GM18520 (cell line): Measurements from ENCODE around the gene LMO2.
"Not testable (repeated sequence)": the region's sequence is repeated elsewhere in the genome, so short reads cannot be mapped to it uniquely, and the experiment has no call there.

Source experiments
- ATAC-seq: cut with Tn5 transposase; IDR thresholded peaks from one replicate; pipeline ENCODE4 v1.9.1; 2021; ENCODE audit not compliant: unreplicated experiment

Gene LMO2

DNA sequence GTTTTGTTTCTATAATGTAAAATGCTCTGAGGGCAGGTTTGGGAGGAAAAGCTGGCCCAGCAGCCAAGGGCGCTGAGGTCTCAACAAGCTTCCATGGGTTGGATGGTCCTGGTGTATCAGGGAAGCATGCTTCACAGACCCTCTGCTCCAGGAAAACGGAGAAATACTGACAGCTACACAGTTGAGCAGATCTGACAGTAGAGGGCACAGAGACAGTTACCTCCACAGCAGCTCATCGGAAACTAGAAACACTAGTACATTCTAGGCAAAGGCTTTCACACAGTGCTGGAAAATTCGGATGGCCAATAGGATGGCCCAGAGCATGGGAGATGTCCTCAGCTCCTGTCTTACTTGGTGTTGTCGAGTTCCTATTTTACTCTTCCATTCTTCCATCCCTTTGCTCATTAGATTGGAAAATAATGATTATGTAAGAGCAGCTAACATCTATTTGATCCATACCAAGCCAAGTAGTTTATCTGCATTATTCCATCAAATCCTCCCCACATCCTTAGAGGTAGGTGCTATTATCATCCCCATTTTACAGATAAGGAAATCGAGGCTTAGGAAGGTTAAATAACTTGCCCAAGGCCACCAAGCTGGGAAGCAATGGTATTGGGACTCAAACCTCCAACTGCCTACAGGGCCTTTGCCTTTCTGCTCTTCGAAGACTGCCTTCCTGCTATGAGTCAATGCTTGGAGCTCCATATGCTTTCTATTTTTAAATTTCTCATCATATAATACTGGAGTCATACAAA lies 28.3 kb downstream of the LMO2 start:
- no peak for ATAC-seq

DNA sequence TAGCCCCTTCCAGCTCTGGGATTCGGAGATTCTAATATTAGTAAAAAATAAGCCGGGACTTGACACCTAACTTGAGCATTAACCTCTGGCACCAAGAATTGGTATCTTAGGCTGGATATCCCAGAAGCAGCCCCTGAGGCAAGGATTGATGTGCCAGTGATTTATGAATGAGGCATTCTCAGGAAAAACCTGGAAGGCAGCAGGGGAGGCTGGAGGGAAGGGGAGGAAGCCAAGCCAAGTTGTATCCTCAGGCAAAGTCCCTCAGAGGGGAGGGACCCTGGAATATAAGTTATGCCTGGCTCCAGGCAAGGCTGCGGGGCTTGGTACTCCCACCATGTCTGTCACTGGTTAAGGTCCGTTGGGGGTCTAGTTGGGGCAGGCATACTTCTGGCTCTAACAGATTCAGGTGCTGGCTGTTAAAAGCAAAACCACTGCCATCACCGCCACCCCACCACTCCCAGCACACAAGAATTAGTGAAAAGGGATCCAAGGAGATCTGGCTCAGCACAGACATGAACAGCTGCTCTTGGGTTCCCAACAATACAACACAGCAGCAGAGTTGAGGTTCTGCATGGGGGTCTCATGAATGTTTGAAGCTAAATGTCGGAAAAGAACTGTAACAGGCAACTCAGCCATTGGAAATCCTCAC lies 29.8 kb downstream of the LMO2 start:
- ATAC-seq = no peak

DNA sequence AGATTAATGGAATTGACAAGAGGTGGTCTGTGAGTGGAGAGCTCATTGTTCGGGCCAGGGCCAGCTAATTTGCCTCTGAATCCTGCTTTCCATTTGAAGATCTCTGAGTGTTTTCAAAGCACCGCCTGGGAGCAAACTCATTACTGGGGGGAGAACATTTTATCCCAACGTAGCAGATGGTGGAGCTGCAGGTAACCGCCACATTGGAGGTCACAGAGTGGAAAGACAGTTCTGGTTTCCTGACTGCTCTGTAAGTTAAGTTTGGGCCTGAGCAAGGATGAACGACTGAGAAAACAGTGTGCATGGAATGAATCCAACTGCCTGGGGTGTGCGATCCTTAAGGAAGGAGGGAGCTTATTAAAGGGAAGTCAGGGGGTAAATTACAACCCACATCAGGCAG lies 30.5 kb downstream of the LMO2 start:
- no peak for ATAC-seq

GRCh38 chr11:33860926-33861325 lies 30.9 kb downstream of the LMO2 start:
- no peak for ATAC-seq

DNA sequence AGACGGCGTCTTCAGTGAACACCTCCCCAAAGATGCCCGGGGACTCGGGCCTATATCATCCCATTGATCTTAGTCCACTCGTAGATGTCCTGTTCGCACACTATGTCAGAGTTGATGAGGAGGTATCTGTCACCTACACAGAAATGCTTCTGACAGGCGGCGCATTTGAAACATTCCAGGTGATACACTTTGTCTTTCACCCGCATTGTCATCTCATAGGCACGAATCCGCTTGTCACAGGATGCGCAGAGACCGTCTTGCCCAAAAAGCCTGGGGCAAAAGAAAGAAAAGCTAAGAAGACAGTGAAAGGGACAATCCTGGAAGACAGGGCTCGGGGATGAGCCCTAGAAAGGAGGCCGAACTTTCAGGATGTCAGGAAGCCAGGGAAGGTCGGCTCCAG lies 32.6 kb downstream of the LMO2 start:
- ATAC-seq = no peak

DNA sequence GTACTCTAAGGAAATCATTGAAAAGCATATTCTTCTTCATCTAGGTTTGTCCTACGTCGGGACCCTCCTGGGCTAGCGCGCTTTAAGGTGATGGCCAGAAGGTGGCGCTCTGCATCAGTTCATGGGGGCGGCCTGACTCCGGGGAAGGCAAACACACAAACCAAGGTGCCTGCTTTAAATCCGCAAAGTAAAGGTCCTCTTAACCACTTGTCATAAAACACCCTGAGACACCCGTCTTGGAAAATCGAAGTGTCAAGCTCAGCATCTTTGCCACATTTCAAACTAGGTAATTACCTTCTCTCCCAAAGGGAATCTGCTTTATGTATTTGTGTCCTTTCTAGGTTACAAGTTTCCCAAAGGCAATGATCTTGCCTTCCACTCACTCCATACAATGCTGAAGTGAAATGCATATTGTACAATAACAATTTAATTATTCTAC lies 33.9 kb downstream of the LMO2 start:
- ATAC-seq = no peak

DNA sequence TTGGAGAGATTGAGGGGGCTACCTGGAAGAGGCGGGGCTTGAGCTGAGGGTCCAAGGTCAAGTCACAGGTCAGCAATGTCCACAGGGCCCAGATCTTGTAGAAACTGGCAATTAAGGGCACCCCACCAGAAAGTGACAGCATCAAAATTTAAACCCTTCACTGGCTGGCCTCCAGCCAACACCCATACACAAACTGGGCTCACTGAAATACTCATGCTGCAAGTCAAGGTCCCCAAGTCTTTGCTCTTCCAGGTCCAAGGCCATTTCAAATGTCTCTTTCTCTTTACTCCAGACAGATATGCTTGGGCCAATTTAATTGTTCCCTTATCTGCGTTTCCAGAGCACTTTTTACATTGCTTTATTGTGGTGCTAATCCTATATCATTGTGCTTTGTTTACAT lies 36.4 kb downstream of the LMO2 start:
- ATAC-seq = no peak

DNA sequence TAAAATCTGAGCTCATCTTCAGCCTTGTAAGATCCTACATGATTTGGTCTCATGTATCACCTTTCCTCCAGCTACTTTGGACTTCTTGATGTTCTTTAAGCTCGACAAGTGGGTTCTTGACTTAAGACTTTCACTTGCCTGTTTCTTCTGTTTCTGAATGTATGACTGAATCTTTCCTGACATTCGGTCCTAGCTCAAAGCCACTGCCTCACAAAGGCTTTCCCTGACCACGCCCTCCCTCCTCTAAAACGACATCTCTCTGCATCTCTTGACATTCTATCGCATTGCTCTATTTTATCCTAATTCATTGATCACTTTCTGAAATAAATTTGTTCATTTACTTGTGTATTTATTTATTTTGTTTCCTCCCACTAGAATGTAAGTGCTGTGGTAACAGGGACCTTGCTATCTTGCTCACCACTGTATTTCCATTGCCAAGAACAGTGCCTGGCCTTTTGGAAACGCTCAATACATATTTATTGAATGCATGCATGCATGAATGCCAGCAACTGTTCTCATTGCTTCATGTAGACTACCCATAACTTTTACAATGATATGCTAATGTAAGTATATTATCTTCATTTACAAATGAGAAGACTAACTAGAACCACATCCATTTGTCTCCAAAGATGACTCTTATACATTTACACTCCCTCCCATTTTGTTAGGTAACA lies 43.0 kb downstream of the LMO2 start:
- ATAC-seq = no peak

DNA sequence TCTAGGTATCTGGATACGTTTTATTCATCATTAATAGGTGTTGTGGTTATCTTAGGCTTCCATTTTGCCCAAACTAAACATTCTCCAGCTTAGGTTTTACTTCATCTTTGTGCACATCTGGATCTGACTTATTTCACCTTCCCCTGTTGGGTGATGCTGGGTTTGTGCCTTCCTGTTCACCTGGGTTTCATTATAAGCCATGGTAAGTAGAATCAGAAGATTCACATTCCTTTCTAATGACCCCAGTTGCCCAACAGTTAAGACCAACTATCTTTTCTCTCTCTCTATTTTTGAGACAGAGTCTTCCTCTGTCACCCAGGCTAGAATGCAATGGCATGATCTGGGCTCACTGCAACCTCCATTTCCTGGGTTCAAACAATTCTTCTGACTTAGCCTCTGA lies 44.6 kb downstream of the LMO2 start:
- ATAC-seq = no peak

DNA sequence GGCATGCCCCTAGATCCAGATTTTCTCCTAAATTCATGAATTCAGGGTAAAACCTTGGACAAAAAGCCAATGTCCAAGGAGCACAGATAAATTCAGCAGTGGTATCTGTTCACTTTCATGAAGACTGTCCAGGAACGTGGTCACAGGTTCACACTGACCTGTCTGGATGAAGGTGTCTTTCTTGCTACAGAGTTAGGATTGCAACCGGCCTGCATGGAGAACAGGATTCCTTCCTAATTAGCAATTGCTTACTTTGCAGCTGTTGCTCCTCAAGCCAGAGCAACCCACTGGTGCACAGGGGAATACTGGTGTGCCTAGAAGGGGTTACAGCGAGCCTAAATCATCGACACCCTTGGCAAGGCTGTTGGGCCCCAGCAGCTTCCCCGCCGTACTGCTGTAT lies 47.6 kb downstream of the LMO2 start:
- no peak for ATAC-seq

DNA sequence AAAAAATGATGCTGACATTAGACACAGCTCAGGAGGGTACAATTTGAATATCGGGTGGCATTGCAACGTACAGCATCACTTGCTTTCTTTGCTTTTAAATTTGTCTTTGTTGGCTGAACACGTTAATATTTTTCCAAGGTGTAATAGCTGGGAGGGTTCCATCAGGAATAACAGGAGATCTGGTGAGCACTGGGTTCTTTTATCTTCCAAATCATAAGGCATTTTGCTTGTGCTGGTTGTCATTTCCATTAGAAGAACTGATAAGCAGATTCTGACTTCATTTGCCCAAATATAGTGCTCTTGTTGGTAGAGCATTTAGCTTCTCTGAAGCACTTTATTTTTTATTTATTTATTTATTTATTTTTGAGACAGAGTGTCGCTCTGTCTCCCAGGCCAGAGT lies 48.9 kb downstream of the LMO2 start:
- no peak for ATAC-seq

- no peak for ATAC-seq
These were observed 49.5 kb downstream of the LMO2 start for GRCh38 chr11:33842236-33842915.

GRCh38 chr11:33838234-33838633 lies 53.6 kb downstream of the LMO2 start:
- ATAC-seq = not testable (repeated sequence)

GRCh38 chr11:33837334-33837733 lies 54.5 kb downstream of the LMO2 start:
- not testable (repeated sequence) for ATAC-seq

- ATAC-seq = no peak
These were observed 56.6 kb downstream of the LMO2 start for GRCh38 chr11:33835143-33835878.

DNA sequence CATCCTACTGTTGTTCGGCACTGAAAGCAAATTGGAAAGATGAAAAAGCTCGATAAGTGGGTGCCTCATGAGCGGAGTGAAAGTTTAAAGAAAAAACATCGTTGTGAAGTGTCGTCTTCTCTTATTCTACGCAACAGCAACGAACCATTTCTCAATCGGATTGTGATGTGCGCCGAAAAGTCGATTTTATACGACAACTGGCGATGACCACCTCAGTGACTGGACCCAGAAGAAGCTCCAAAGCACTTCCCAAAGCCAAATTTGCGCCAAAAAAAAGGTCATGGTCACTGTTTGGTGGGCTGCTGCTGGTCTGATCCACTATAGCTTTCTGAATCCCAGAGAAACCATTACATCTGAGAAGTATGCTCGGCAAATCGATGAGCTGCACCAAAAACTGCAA lies 59.2 kb downstream of the LMO2 start:
- ATAC-seq = no peak

- ATAC-seq = no peak
These were observed 60.8 kb downstream of the LMO2 start for GRCh38 chr11:33830903-33831648.

DNA sequence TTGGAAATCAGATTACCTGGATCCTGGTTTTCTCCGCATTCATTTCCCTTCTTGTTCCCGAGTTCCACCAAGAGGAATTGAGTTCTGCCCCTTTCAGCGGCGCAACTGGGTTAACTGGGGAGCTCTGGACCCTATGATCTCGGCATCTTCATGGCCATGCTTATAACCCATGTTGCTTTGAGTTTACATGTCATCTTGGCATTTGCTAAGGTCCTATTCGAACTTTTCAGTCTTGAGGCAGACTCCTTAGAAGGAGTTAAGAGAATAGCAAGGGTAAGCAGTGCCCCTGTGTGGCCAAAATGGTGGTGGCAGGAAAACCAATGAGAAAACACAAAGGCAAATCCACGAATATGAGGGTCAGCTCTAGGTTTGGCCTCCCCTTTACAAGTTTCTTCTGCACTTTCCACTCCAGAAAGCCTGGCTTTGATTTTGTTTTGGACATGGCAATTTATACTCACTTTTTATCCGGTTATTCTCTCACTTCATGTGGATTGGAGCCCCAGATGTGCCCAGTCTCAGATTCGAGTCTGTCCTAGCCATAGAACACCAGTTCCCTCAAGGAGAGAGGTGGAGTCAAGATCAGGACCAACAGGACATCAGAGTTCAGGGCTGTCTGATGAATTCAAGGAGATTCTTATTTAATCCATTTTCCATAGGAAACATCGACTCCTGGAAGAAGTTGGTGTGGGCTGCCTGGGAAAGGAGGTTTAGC lies 62.3 kb downstream of the LMO2 start:
- no peak for ATAC-seq

DNA sequence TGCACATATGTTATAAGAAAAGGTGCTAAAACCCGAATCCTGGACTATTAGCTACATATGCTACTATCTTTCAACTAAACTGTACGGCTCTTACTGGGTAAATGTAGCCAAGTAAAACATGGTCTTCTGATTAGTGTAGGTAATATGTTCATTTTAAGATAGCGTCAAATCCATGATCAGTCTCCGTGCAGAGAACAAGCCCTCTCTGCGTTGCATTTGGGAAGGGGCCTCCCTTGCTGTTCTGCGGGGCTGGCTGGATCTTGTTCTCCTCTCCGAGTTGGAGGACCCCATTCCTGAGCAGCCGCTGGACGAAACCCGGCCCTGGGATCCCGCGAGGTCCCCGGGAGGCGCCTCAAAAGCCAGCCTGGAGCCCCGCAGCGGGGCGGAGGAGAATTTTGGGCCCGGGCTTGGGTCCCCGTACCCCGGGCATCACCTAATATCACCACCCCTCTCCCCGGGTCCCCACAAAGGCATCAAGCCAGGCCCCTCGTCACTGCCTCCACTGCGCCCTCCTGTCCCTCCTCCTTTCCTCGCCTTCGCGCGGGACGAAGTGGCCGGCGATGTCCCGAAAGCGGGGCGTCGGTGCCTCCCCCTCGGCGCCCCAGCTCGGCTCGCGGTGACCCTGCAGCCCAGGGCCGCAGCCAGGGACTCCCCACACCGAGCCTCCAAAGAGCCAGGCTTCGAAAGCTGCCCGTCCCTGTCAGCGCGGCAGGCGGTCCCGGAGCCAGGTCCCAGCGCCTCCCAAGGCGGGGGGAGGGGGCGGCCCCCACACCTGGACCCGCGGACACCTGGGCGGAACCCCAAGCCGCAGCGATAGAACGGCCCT lies 63.1 kb downstream of the LMO2 start:
- ATAC-seq = no peak
